Activated B cell treated with CpG ODN at 0.5 μM for 24 hours (primary cell): ENCODE results near the gene VPREB3. TPM values are rescaled to one million over a fixed set of nuclear protein-coding genes. Genes with fewer than 3 reads are reported as not detected.

ENCODE experiments used
- ATAC-seq: fragments of 200-7000 bp; cut with Tn5 transposase; one replicate; pipeline ENCODE4 v1.10.0; 2021; ENCODE audit warnings: low read depth, mild to moderate bottlenecking, moderate library complexity
- CTCF ChIA-PET: fragments of 350-600 bp; sonication (Branson Sonifier 250); formaldehyde crosslinking; loops from one replicate; lab custom pipeline; 2021; ENCODE audit warnings: antibody characterized with exemption; lab: Charles Lee
- POLR2A ChIA-PET: fragments of 350-600 bp; sonication (Branson Sonifier 250); formaldehyde crosslinking; loops from one replicate; lab custom pipeline; 2021; ENCODE audit warnings: antibody characterized with exemption; lab: Charles Lee
- DNase-seq: peaks from one replicate; pipeline ENCODE4 v3.0.0; 2022
- H3K27ac Mint-ChIP-seq: one replicate; pipeline ENCODE4 v1.8.0; 2020; ENCODE audit warnings: mixed read lengths
- H3K27me3 Mint-ChIP-seq: one replicate; pipeline ENCODE4 v1.8.0; 2021; ENCODE audit warnings: mixed read lengths
- H3K36me3 Mint-ChIP-seq: one replicate; pipeline ENCODE4 v1.8.0; 2021; ENCODE audit warnings: low read depth, mixed read lengths
- H3K4me1 Mint-ChIP-seq: one replicate; pipeline ENCODE4 v1.8.0; 2021; ENCODE audit warnings: mixed read lengths
- H3K4me3 Mint-ChIP-seq: one replicate; pipeline ENCODE4 v1.8.0; 2020; ENCODE audit warnings: mild to moderate bottlenecking, mixed read lengths
- H3K9me3 Mint-ChIP-seq: one replicate; pipeline ENCODE4 v1.8.0; 2020; ENCODE audit warnings: mixed read lengths
- CTCF ChIP-seq: fragments of 200-600 bp; IDR thresholded peaks from one replicate; pipeline ENCODE4 v1.8.0; 2022; ENCODE audit warnings: antibody characterized with exemption, mild to moderate bottlenecking
- intact Hi-C: fragments of 100-400 bp; cut with micrococcal nuclease; formaldehyde crosslinking; loops from one replicate; pipeline ENCODE4 v1.15.1; 2024
- total RNA-seq: library from RNA; stranded (reverse); gene quantifications from 2 replicates; pipeline ENCODE4 v1.2.3, GENCODE V29; 2022

The VPREB3 gene
- total RNA-seq, 1 donor from 2014 or later, result 15.9 TPM

- ATAC-seq, result no peak
- peaks cover 61% of the 10 kb centered on the region for H3K4me1 Mint-ChIP-seq
- H3K27ac Mint-ChIP-seq, result peak overlapping the region; percentile 95
Observed at GRCh38 chr22:23751441-23751996, 2.7 kb downstream of the VPREB3 start.

DNA sequence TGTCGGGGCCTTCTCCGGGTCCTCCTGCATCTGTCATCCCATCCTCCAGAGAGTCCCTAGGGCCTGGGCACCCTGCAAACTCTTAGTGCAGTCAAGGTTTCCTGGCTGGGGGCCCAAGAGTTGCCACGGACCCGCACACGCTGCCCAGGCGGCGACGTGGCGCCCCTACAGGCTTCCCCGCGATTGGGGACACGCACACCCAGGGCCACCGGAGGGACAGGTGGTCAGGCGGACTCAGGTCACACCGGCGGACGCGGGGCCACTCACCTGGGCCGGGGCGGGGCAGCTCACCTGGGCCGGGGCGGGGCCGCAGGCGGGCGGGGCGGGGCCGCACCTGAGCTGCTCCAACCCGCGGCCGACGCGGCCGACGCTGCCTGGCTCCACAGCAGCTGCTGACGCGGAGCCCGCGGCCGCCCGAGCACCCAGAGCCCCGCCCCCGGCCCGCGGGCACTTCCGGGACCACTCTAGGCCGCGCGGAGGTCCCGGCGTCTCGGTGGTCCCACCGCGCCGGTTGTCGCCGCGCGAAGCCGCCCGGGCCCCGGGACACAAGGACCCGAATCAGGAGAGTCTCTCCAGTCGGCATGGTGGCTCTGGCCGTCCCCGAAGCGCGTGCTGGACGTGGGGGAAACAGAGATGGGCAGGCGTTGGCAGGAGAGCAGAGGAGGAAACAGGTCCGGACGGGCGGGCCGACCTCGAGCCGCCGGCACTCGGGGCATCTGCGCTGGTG is 3.3 kb downstream of the VPREB3 start, which contains the start of gene ZNF70:
Gene ZNF70, minus strand, starts transcription at position 399 of the 727 bp plus-strand sequence. CDS start 5,972 bp downstream, outside the sequence.
- POLR2A ChIA-PET, result interaction anchor here (0.6 to 10.8 kb wide), 15 partner anchors 10 to 143 kb away, joined by 3 to 229 read pairs (median 6); partner anchors contain the start of genes C22orf15, CHCHD10, MIF and MMP11
- no peaks in the 10 kb centered on the region for H3K9me3 Mint-ChIP-seq
- CTCF ChIA-PET, result interaction anchor here (0.9 kb wide), 2 partner anchors 17 to 55 kb away, joined by 3 read pairs; no protein-coding TSS in a partner anchor
- peak within 1 kb of the TSS; percentile 95 for H3K27ac Mint-ChIP-seq
- no peaks in the 10 kb centered on the region for H3K36me3 Mint-ChIP-seq
- peak within 1 kb of the TSS; percentile 87 for H3K4me3 Mint-ChIP-seq
- no peak for TF ChIP-seq CTCF
- peaks cover 62% of the 10 kb centered on the region for H3K4me1 Mint-ChIP-seq
- no peaks in the 10 kb centered on the region for H3K27me3 Mint-ChIP-seq
- DNase-seq, result peak; percentile 90
- intact Hi-C loops, result loop anchor here (1.0 to 10.0 kb wide), 2 partner anchors 55 to 684 kb away; no protein-coding TSS in a partner anchor
- ATAC-seq, result peak; percentile 58

More at GRCh38 chr22:23751441-23751996, 2.7 kb downstream of the VPREB3 start:
- CTCF ChIA-PET, result interaction anchor here (0.9 to 1.7 kb wide), 4 partner anchors 17 to 106 kb away, joined by 3 to 7 read pairs (median 4); partner anchors contain the start of gene SLC2A11
- POLR2A ChIA-PET, result interaction anchor here (0.6 to 10.8 kb wide), 19 partner anchors 10 to 982 kb away, joined by 3 to 229 read pairs (median 7); partner anchors contain the start of genes C22orf15, CHCHD10, DERL3 and GUCD1
- Mint-ChIP-seq H3K4me3 (peak overlapping the region; percentile 87), H3K27me3 (no peaks in the 10 kb centered on the region), H3K36me3 (no peaks in the 10 kb centered on the region), H3K9me3 (no peaks in the 10 kb centered on the region)
- intact Hi-C loops, result loop anchor here (1.0 to 10.0 kb wide), 2 partner anchors 55 to 683 kb away; no protein-coding TSS in a partner anchor
- DNase-seq, result no peak
- no peak for TF ChIP-seq CTCF

DNA sequence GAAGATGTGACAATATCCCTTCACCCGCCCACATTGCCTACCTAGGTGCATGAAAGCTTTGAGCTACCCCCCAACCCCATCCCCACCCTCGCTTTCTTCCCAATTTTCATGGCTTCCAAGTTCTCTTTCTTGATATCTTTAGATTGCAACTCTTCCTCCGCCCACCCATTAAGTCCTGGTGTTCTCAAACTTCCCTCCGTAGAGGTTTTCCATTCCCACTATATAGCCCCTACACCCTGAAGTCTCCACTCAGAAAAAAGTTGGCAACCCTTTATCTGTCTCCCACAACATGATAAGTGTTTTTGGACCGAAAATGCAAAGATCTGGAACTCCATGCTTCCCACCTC is 3.9 kb downstream of the VPREB3 start:
- no peak for TF ChIP-seq CTCF
- no peaks in the 10 kb centered on the region for H3K27me3 Mint-ChIP-seq
- peak overlapping the region; percentile 79 for H3K4me3 Mint-ChIP-seq
- no peaks in the 10 kb centered on the region for H3K36me3 Mint-ChIP-seq
- intact Hi-C loops, result loop anchor here (10.0 kb wide), 1 partner anchor 684 kb away; no protein-coding TSS in a partner anchor
- ChIA-PET CTCF (interaction anchor here (0.9 kb wide), 2 partner anchors 16 to 55 kb away, joined by 3 read pairs; no protein-coding TSS in a partner anchor), POLR2A (interaction anchor here (0.6 to 10.8 kb wide), 14 partner anchors 11 to 144 kb away, joined by 3 to 229 read pairs (median 8); partner anchors contain the start of genes C22orf15, CHCHD10, MIF and MMP11)
- H3K9me3 Mint-ChIP-seq, result no peaks in the 10 kb centered on the region
- peaks cover 59% of the 10 kb centered on the region for H3K4me1 Mint-ChIP-seq
- ATAC-seq, result no peak
- no peak for DNase-seq
- H3K27ac Mint-ChIP-seq, result peak overlapping the region; percentile 83

DNA sequence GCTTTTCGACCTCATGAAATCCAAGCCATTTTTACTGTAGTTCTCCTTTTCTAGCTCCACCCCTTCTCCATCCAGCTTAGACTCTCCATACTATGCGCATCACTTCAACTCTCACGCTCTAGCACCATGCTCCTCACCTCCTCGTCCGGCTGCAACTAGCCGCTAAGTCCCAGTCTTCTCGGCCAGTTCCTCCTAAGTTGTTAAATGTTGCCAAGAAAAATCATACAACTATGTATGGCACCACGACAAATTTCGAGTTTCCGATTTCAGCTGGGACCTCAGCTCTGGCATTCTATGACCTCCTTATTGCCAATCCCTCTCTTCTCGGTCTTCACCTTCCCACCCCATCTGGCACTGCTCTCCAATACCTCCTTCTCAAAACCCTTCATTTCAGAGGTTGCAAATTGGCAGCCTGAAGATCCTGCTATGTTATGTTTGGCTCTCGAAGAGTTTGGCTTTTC is 4.4 kb downstream of the VPREB3 start:
- H3K4me3 Mint-ChIP-seq, result peak overlapping the region; percentile 79
- ATAC-seq (no peak), DNase-seq (no peak)
- H3K27me3 Mint-ChIP-seq, result no peaks in the 10 kb centered on the region
- no peak for TF ChIP-seq CTCF
- ChIA-PET CTCF (no interaction called here), POLR2A (interaction anchor here (0.7 to 10.8 kb wide), 7 partner anchors 11 to 108 kb away, joined by 3 to 229 read pairs (median 6); partner anchors contain the start of genes C22orf15, CHCHD10, MMP11 and SLC2A11)
- H3K36me3 Mint-ChIP-seq, result peaks cover 3% of the 10 kb centered on the region
- intact Hi-C loops, result loop anchor here (10.0 kb wide), 1 partner anchor 685 kb away; no protein-coding TSS in a partner anchor
- H3K9me3 Mint-ChIP-seq, result no peaks in the 10 kb centered on the region
- H3K4me1 Mint-ChIP-seq, result peaks cover 56% of the 10 kb centered on the region
- peak overlapping the region; percentile 83 for H3K27ac Mint-ChIP-seq
